HG02973 (cell line): ENCODE measurements around the gene SGPL1.
A peak's percentile ranks its signal among the peaks of the same experiment; 100 is the strongest.
"Not testable (repeated sequence)": the region's sequence is repeated elsewhere in the genome, so short reads cannot be mapped to it uniquely, and the experiment has no call there.

Source experiments
- ATAC-seq: cut with Tn5 transposase; IDR thresholded peaks from one replicate; pipeline ENCODE4 v1.9.1; 2021; ENCODE audit warnings: moderate library complexity; ENCODE audit not compliant: unreplicated experiment

SGPL1 gene

DNA sequence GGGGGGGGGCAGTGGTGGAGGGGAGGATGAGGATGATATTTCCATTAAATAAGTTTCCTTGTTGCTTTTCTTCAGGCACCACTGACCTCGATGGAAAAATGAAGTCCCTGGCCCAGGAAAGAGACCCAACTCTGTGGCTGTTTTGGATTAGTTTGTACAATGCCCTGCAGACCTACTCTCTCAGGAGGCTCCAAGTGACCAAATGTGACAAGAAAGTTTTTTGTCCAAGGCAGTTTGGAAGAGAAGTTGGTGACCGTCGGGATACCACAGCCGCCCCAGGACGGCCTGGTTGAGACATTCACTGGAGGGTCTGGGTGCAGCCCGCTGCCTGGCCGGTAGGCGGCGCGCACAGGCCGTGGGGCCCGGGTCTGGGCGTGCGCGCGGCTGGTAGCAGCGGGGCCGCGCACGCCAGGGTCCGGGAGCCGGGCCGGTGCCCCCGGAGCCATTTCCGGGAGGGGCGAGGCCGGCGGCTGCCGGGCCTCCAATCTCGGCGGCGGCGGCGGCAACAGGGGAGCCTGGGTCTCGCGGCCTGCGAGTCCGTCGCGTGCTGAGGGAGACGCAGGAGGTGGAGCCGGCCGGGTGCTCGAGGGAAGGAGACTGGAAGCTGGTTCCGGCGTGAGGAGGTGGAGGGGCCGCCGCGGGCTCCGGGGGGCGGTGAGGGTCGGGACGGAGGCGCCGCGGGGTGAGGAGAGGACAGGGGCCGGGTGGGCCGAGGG, at the start of gene SGPL1:
Gene SGPL1 (plus strand): TSS at position 445 of the 716 bp plus-strand sequence. CDS start 906 bp downstream, outside the sequence.
- ATAC-seq, result peak; percentile 80

- not testable (repeated sequence) for ATAC-seq
Measured at GRCh38 chr10:70768026-70768685, 47.6 kb upstream of the SGPL1 start.

DNA sequence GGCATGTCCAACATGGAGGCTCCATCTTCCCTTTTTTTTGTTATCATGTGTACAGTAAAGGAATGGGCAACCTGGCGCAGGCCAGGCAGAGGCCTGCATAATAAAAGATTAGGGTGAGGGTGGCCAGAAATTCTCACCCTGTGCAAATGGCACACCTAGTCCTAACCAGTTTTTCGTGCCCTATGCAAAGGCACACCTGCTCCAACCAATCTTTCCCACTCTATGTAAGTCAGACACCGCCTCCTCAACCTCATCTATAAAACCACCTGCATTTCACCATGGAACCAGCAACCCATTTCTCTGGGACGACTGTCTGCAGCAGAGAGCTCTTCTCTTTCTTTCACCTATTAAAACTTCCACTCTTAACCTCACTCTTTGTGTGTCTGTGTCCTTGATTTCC, 46.6 kb upstream of the SGPL1 start:
- ATAC-seq, result no peak

- no peak for ATAC-seq
Measured at GRCh38 chr10:70770001-70770400, 45.7 kb upstream of the SGPL1 start.

- not testable (repeated sequence) for ATAC-seq
Measured at GRCh38 chr10:70770516-70770915, 45.2 kb upstream of the SGPL1 start.

GRCh38 chr10:70771311-70772194, 44.2 kb upstream of the SGPL1 start:
- ATAC-seq, result no peak

- ATAC-seq, result no peak
Measured at GRCh38 chr10:70772627-70773026, 43.1 kb upstream of the SGPL1 start.

DNA sequence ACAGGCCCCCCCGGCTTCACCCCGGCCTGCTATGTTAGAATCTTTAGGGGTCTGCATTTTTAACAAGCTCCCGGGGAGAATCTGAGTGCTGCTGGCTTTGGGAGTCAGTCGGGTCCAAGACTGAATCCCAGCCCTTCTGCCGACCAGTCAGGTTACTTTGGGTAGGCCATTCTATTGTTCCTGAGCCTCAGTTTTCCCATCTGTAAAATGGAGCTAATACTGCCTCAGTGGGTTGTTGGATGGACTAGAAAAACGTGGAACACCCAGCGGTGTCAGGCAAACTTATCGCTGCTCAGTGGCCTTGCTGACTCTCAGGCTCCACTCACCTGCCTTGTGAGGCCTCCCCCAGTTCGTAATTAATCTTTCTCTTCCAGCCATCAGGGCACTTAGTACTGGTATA, 42.3 kb upstream of the SGPL1 start:
- ATAC-seq, result no peak

GRCh38 chr10:70773965-70774809, 41.6 kb upstream of the SGPL1 start:
- ATAC-seq, result no peak

GRCh38 chr10:70774810-70775678, 40.7 kb upstream of the SGPL1 start:
- no peak for ATAC-seq

DNA sequence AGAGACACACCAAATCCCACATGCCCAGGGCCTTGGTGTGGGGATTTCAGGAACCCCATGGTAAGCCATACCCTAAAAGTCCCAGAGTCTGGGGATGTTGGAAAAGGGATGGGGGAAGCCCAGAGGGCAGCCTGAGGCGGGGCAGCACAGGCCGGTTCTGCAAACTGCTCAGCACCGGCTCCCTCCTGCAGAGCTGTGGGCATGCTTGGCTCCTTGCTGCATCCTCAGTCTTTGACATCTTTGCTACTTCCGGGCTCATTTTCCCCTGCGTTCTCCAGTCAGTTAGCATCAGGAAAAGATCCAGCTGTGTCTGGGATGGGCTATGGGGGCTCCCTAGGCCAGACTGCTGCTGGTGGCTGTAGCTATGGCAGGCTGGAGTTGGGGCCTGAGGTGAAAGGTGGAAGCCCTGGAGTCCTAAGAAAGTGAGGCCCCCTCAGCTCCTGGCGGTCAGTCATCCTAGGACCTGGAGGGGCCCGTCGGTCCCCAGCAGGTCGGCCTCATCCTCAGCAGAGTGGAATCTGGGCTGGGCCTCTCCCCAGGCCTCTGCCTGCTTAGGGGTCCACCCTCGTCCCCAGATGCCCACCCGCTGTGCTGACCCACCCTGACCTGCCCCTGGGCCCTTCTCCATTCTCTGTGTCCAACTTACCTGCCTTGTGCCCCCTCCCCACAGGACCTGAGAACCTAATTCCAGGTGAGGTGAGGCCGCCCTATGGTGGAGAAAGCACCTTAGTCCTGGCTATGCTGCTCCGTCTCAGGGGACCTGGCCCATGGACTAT, 39.9 kb upstream of the SGPL1 start:
- no peak for ATAC-seq

- ATAC-seq, result no peak
Measured at GRCh38 chr10:70776455-70777005, 39.2 kb upstream of the SGPL1 start.

DNA sequence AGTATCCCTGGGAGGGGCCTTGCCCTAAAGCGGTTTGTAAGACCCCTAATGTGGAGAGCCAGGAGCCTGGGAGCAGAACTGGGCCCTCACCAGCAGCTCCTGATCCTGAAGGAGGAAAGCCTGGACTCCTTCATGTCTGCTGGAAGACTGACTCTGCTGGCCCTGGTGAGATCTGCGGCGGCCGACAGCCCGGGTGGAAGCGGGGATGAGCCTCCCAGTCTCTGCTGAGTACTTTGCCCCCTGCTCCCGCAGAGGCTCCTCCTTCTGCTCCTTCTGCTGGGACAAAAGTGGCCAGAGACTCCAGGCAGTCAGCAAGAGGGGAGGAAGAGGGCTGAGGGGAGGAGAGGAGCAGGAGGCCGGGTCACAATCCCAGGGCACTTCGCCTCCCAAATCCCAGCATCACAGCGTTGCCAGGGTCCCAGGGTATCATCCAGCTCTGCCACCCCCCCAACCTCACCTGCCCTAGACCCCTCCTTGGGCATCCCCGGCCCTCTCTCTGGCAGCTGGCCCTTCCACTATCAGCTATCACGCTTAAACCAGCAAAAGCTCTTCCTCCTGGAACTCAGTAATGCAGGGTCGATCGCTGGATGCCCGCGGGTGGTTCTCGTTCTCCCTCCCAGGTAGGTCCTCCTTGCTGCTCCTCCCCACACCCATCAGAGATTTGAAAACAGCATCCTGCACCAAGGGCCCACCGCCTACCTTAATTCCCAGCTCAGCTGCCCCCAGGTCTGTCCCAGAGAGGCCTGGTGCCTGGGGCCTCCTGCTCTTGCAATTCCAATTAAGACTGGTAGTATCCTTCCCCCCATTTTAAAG, 38.5 kb upstream of the SGPL1 start:
- ATAC-seq, result no peak

GRCh38 chr10:70778267-70778924, 37.4 kb upstream of the SGPL1 start:
- no peak for ATAC-seq

GRCh38 chr10:70779088-70779487, 36.7 kb upstream of the SGPL1 start:
- ATAC-seq, result no peak

- no peak for ATAC-seq
Measured at GRCh38 chr10:70779511-70780369, 36.0 kb upstream of the SGPL1 start.
